Spinal cord (tissue), 10 donors: ENCODE results near the gene SDK2. TPM values are rescaled to one million over a fixed set of nuclear protein-coding genes. Genes with fewer than 3 reads are reported as not detected.

Experiments
- DNase-seq, 6 donors: peaks; one replicate each; pipeline versions ENCODE4 v3.0.0 to v3.0.0-alpha.2; 2013 to 2015; ENCODE audit warnings: low spot score in 6 of 6, low read depth in 4 of 6
- H3K27ac ChIP-seq: one replicate; pipeline ENCODE4 v1.5.1; 2013; ENCODE audit warnings: low read depth, low read length, control low read depth
- H3K27me3 ChIP-seq: one replicate; pipeline ENCODE4 v1.6.1; 2013; ENCODE audit warnings: low read length; ENCODE audit not compliant: control insufficient read depth, insufficient read depth
- H3K36me3 ChIP-seq: one replicate; pipeline ENCODE4 v1.6.1; 2013; ENCODE audit warnings: low read length; ENCODE audit not compliant: control insufficient read depth, insufficient read depth
- H3K4me1 ChIP-seq: one replicate; pipeline ENCODE4 v1.6.1; 2013; ENCODE audit warnings: low read length; ENCODE audit not compliant: control insufficient read depth, insufficient read depth
- H3K4me3 ChIP-seq: one replicate; pipeline ENCODE4 v1.5.1; 2013; ENCODE audit warnings: low read depth, low read length, control low read depth
- H3K9me3 ChIP-seq: one replicate; pipeline ENCODE4 v1.6.1; 2013; ENCODE audit warnings: low read length; ENCODE audit not compliant: control insufficient read depth, insufficient read depth
- WGBS: methylation state at CpG from one replicate; pipeline ENCODE4 v1.1.5; 2013; ENCODE audit warnings: missing lambda C conversion rate; ENCODE audit not compliant: insufficient coverage; 5-methylcytosine and 5-hydroxymethylcytosine counted together
- polyA plus RNA-seq, 2 donors: library from polyadenylated mRNA; unstranded; fragments of 120-200 nt; gene quantifications; one replicate each; pipeline ENCODE4 v1.2.1, GENCODE V29; 2013; ENCODE audit not compliant: insufficient read length in 2 of 2
- total RNA-seq, 2 donors: library from RNA; depleted of rRNA in 1 of 2; stranded (reverse); fragments of 120-200 nt in 1 of 2; fragments of >200 nt in 1 of 2; gene quantifications; one replicate each; pipeline versions ENCODE4 v1.2.3 to v1.2.4, GENCODE V29; 2013 to 2014
- donor health status: healthy.

SDK2 gene
- total and polyA plus RNA-seq, 4 donors, result 10.9 to 14.4 (median 12.7) TPM

DNA sequence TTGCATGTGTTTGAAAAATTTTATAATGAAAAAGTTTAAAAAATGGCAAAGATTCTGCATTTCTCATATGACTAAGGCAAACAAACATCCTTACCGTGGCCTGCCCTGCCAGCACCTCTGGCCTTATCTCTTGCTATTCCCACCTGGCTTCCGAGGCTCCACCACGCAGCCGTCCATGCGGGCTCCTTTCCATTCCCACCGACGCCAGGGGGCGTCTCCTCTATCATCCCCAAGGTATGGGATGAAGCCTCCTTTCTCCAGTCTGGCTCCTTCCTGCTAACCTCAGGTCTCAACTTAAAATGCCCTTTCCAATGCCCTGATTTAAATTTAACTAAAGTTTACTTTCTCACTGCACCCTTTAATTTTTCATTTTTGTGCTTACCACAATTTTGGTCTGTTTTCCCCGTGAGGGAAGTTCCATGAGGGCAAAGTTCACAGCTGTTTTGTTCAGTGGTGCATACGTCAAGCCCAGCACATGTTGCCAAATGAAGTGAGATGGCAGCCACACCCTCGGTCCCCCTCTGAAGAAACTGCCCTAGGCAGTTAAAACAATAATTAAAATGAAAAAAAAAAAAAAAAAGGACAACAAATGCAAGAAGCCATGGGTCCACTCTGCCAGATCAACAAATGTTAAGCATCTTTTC, 13.3 kb upstream of the SDK2 start:
- Histone ChIP-seq H3K27ac (no peak overlapping the region), H3K36me3 (no peaks in the 10 kb centered on the region), H3K4me3 (no peak overlapping the region), H3K9me3 (peaks cover 3% of the 10 kb centered on the region), H3K27me3 (no peaks in the 10 kb centered on the region), H3K4me1 (no peaks in the 10 kb centered on the region)
- WGBS, result 18% methylated on average over 9 of the region's 11 CpGs
- DNase-seq, result peak in 2 of 6 donors; percentile 55 to 56

GRCh38 chr17:73654241-73654640, 10.0 kb upstream of the SDK2 start:
- Histone ChIP-seq H3K36me3 (no peaks in the 10 kb centered on the region), H3K9me3 (peaks cover 3% of the 10 kb centered on the region), H3K4me1 (no peaks in the 10 kb centered on the region), H3K4me3 (no peak overlapping the region), H3K27me3 (no peaks in the 10 kb centered on the region), H3K27ac (no peak overlapping the region)
- WGBS, result 98% methylated on average over 4 of the region's 5 CpGs
- DNase-seq, result no peak

GRCh38 chr17:73653810-73654209, 9.6 kb upstream of the SDK2 start:
- Histone ChIP-seq H3K27me3 (no peaks in the 10 kb centered on the region), H3K36me3 (no peaks in the 10 kb centered on the region)

GRCh38 chr17:73652886-73653480, 8.7 kb upstream of the SDK2 start:
- Histone ChIP-seq H3K4me3 (no peak overlapping the region), H3K27me3 (no peaks in the 10 kb centered on the region), H3K36me3 (no peaks in the 10 kb centered on the region), H3K9me3 (peaks cover 3% of the 10 kb centered on the region), H3K4me1 (no peaks in the 10 kb centered on the region), H3K27ac (no peak overlapping the region)
- 68% methylated on average over 3 of the region's 3 CpGs for WGBS
- DNase-seq, result no peak

More at GRCh38 chr17:73653810-73654209, 9.6 kb upstream of the SDK2 start:
- no peaks in the 10 kb centered on the region for H3K4me1 ChIP-seq
- DNase-seq, result no peak
- no CpG with 5 or more reads among the region's 1 CpG for WGBS
- no peak overlapping the region for H3K4me3 ChIP-seq
- no peak overlapping the region for H3K27ac ChIP-seq
- peaks cover 3% of the 10 kb centered on the region for H3K9me3 ChIP-seq

DNA sequence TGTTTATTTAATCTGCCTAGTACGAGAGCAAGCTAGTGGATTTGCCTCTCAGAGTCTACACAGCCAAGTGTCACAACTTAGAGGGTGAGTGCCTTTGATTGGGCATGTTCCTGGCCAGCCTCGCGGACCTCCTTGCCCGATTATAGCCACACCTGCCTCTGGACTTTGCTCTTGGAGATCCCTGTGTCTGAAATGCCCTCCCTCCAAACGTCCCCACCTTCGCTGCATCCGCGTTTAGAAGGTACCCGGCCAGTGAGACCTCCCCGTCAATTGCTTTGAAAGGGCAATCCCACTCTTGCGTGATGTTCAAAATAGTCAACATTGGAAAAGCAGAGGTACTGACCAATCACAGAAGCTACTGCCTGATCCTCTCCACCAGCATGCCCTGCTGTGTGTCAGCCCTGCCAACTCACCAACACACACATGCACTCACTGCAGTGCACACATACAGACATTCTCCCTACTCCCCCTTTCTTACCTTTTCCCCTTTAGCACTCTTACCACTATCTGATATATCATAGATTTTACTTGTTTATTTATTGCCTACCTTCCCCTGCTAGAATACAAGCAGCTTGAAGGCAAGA, 6.5 kb upstream of the SDK2 start:
- peaks cover 3% of the 10 kb centered on the region for H3K9me3 ChIP-seq
- no peak overlapping the region for H3K4me3 ChIP-seq
- no peaks in the 10 kb centered on the region for H3K36me3 ChIP-seq
- WGBS, result 93% methylated on average over 11 of the region's 11 CpGs
- peaks cover 19% of the 10 kb centered on the region for H3K4me1 ChIP-seq
- DNase-seq, result no peak
- H3K27me3 ChIP-seq, result peaks cover 3% of the 10 kb centered on the region
- H3K27ac ChIP-seq, result no peak overlapping the region

DNA sequence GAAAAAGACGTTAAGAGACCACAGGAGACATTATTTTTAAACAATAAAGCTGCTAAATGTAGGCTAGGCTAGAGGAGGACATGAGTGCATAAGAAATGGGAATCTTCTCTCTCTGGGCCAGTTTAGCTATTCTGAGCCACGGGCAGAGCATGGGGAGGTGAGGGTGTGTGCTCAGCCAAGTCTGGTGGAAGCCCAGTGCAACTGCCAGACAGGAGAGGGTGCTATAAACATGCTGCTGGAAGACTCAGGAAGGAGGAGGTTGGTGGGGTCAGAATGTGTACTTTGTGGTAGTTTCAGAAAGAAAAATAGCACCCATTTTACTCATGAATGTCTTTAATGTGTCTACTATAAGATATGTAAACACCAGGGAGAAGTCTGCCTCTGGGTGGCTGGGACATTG, 5.9 kb upstream of the SDK2 start:
- Histone ChIP-seq H3K27ac (no peak overlapping the region), H3K9me3 (peaks cover 3% of the 10 kb centered on the region), H3K36me3 (no peaks in the 10 kb centered on the region), H3K27me3 (peaks cover 3% of the 10 kb centered on the region), H3K4me1 (peaks cover 24% of the 10 kb centered on the region), H3K4me3 (no peak overlapping the region)
- DNase-seq, result peak in 1 of 6 donors; percentile 74
- WGBS, result 0% methylated on average over 1 of the region's 2 CpGs

DNA sequence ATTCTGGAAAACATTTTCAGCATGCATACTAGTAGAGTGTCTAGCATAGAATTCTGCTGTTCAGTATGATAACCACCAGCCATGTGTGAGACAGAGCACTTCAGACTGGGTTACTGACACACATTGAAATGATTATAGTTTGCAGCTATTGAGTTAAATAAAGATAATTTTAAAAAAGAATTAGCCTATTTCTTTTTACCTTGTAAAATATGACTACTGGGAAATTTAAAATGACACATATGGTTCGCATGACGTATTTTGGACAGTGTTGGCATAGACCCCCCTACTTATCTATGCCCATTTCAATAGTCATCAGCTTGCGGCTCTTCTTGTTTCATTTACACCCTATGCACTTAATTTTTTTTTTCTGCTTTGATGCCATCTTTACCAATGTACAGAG, 4.7 kb upstream of the SDK2 start:
- Histone ChIP-seq H3K27ac (no peak overlapping the region), H3K36me3 (no peaks in the 10 kb centered on the region), H3K4me3 (no peak overlapping the region), H3K27me3 (peaks cover 3% of the 10 kb centered on the region), H3K4me1 (peaks cover 30% of the 10 kb centered on the region), H3K9me3 (no peaks in the 10 kb centered on the region)
- no peak for DNase-seq
- 100% methylated on average over 1 of the region's 3 CpGs for WGBS

DNA sequence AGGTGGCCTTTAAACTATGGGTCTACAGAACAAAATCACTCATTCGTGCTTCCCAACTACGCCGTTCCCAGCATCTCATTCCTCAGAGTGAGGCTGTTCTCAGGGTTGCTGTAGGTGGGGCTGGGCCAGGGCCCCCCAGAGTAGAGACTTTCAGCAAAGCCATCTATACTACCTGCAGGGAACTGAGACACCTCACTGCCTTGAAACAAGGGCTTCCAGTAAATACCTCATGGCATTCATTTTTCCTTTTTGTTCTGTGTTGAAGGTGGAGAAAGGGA, 4.2 kb upstream of the SDK2 start:
- WGBS, result 92% methylated on average over 3 of the region's 3 CpGs
- H3K27ac ChIP-seq, result no peak overlapping the region
- DNase-seq, result no peak
- peaks cover 3% of the 10 kb centered on the region for H3K27me3 ChIP-seq
- H3K9me3 ChIP-seq, result no peaks in the 10 kb centered on the region
- H3K4me3 ChIP-seq, result no peak overlapping the region
- H3K4me1 ChIP-seq, result peaks cover 34% of the 10 kb centered on the region
- no peaks in the 10 kb centered on the region for H3K36me3 ChIP-seq

DNA sequence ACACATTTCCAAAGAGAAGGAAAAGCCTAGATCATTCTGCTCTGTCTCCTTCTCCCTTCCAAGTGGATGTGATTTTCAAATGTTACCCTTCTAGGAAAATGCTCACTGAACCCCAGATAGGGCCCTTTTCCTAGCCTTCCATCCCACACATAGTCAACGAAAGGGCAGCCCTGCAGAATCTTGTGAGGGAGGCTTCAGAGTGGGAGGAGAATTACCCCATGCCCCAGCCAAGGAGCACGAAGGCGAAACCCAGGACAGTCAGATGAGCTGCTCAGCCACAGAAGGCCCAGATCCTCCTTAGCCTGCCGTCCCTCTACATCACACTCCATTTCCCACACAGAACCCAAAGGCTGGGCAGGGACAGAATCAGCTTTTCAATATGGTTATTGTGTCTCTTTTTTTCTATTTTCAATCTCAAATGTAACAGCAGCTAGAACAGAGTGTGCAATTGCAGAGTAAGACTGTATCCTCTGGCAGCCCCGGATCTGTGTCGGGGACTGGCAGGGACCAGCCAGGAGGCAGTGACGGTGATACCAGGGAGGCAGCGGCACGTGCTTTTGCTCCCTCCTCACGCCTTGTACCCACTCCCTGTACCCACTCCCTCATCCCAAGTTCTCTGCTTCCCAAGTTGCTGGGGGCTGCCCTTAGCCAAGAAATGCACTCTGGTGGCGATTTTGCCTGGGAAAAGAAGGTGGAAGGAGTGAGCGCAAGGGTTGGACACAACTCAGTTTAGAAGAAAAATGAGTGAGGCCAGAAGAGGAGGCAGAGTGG, 3.7 kb upstream of the SDK2 start:
- WGBS, result 97% methylated on average over 4 of the region's 12 CpGs
- H3K36me3 ChIP-seq, result no peaks in the 10 kb centered on the region
- no peaks in the 10 kb centered on the region for H3K9me3 ChIP-seq
- peaks cover 3% of the 10 kb centered on the region for H3K27me3 ChIP-seq
- peaks cover 39% of the 10 kb centered on the region for H3K4me1 ChIP-seq
- no peak overlapping the region for H3K4me3 ChIP-seq
- no peak for DNase-seq
- H3K27ac ChIP-seq, result no peak overlapping the region
